Measurements from ENCODE around the gene GPATCH8. TPM values are rescaled to one million over a fixed set of nuclear protein-coding genes. Genes with fewer than 3 reads are reported as not detected.
"Not testable (repeated sequence)": the region's sequence is repeated elsewhere in the genome, so short reads cannot be mapped to it uniquely, and the experiment has no call there.

GPATCH8 gene
- total RNA-seq, 1 donor from 2014 or later = 12.6 TPM

DNA sequence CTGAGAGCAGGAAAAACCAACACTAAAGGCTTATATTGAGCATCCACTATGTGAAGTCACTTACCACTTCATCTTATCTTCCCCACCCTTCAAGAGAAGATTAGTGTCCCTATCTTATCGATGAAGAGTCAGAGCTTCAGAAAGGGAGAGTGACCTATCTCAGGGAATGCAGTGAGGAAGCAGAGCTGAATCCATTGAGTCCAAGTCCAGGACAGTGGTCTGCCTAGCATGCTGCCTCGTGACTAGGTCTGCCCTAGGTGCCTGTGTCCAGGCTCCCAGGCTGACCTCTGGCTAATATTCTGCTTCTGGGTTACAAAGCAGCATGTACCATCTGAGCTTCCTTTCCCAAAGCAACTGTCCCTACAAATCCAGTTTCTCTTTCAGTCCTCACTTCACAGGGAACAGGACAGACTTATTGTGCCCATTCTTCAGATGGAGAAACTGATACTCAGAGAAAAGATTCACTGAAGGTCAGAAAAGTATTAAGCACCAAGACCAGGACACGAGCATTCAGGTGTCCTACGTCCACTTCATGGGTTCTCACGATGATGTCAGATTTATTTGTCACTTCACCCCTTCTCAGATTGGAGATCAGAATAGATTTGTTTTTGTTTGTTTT lies 40.8 kb upstream of the GPATCH8 start:
- no peak for TF ChIP-seq CTCF (conservative IDR thresholded peaks at IDR 0.05; ENCODE audit: low read depth, low read length)
- DNase-seq (ENCODE audit: low read depth) = no peak
- H3K4me3 ChIP-seq (ENCODE audit: low read depth, low read length) = no peak overlapping the region

DNA sequence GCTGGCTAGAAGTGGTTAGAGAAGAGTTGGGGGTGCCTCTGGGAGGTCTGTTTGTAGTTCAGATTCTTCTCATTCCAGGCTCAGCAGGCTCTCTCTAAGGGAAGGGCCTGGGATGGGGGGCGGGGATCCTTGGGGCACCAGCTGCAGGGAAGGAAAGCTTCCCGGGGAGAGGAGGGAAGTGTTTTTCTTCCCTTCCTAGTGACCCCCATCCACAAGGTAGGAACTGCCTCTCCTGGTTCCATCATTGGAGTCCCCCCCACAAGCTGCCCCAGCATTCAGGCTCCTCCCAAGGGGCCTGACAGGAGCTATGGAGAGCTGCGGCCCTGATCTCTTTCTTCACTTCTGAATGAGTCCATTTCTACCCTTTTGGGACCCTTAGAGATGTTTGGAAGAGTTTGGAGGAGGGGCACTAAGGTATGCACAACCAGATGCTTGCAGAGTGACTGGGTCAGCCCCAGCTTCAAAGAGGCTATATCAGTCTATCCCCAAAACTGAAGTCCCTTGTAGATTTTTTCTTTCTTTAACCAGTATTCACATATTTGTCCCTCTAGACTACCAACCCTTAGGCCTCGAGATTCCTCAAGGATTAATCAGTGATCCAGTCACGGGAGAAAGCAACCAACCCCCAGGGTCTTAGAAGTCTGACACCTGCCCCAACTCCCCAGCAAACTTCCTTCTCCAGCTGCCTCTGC lies 40.2 kb upstream of the GPATCH8 start:
- TF ChIP-seq CTCF (conservative IDR thresholded peaks at IDR 0.05; ENCODE audit: low read depth, low read length) = no peak
- peak; percentile 67 for DNase-seq (ENCODE audit: low read depth)
- H3K4me3 ChIP-seq (ENCODE audit: low read depth, low read length) = no peak overlapping the region

GRCh38 chr17:44541884-44542581 lies 38.8 kb upstream of the GPATCH8 start:
- no peak for DNase-seq (ENCODE audit: low read depth)
- no peak overlapping the region for H3K4me3 ChIP-seq (ENCODE audit: low read depth, low read length)
- TF ChIP-seq CTCF (conservative IDR thresholded peaks at IDR 0.05; ENCODE audit: low read depth, low read length) = no peak

- DNase-seq (ENCODE audit: low read depth) = no peak
- no peak for TF ChIP-seq CTCF (conservative IDR thresholded peaks at IDR 0.05; ENCODE audit: low read depth, low read length)
Measured at GRCh38 chr17:44540246-44541084, 37.3 kb upstream of the GPATCH8 start.

GRCh38 chr17:44539673-44540072 lies 36.5 kb upstream of the GPATCH8 start:
- DNase-seq (ENCODE audit: low read depth) = no peak
- no peak for TF ChIP-seq CTCF (conservative IDR thresholded peaks at IDR 0.05; ENCODE audit: low read depth, low read length)
- no peak overlapping the region for H3K4me3 ChIP-seq (ENCODE audit: low read depth, low read length)

More at GRCh38 chr17:44540246-44541084, 37.3 kb upstream of the GPATCH8 start:
- H3K4me3 ChIP-seq (ENCODE audit: low read depth, low read length) = no peak overlapping the region

DNA sequence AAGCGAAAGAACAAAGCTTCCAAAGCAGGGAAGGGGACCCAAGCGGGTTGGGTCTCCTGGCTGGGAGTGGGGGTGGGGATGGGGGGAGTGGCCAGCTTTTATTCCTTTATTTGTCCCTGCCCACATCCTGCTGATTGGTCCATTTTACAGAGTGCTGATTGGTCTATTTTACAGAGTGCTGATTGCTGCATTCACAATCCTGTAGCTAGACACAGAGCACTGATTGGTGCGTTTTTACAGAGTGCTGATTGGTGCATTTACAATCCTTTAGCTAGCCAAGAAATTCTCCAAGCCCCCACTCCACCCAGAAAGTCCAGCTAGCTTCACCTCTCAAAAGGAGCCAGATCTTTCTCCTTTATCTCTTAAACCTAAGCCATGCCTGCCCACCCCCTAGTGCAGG lies 34.7 kb upstream of the GPATCH8 start:
- not testable (repeated sequence) for DNase-seq (ENCODE audit: low read depth); H3K4me3 ChIP-seq (ENCODE audit: low read depth, low read length)

Data from epithelial cell of proximal tubule (primary cell).